GM21723 (cell line): ENCODE results near the gene SPTBN1.
"Not testable (repeated sequence)": the region's sequence is repeated elsewhere in the genome, so short reads cannot be mapped to it uniquely, and the experiment has no call there.

Experiments used
- ATAC-seq: cut with Tn5 transposase; IDR thresholded peaks from one replicate; pipeline ENCODE4 v1.9.1; 2021; ENCODE audit warnings: mild to moderate bottlenecking, moderate library complexity; ENCODE audit not compliant: unreplicated experiment

SPTBN1 gene

GRCh38 chr2:54468673-54469072 lies 12.5 kb downstream of the SPTBN1 start:
- no peak for ATAC-seq

GRCh38 chr2:54469484-54470053 lies 13.4 kb downstream of the SPTBN1 start:
- no peak for ATAC-seq

- ATAC-seq = no peak
Observed at GRCh38 chr2:54470266-54470938, 14.3 kb downstream of the SPTBN1 start.

GRCh38 chr2:54471221-54471711 lies 15.1 kb downstream of the SPTBN1 start:
- ATAC-seq = peak; percentile 73

GRCh38 chr2:54473851-54474250 lies 17.7 kb downstream of the SPTBN1 start:
- no peak for ATAC-seq

GRCh38 chr2:54475285-54475684 lies 19.2 kb downstream of the SPTBN1 start:
- no peak for ATAC-seq

GRCh38 chr2:54475919-54476318 lies 19.8 kb downstream of the SPTBN1 start:
- no peak for ATAC-seq

GRCh38 chr2:54476852-54477251 lies 20.7 kb downstream of the SPTBN1 start:
- ATAC-seq = no peak

GRCh38 chr2:54477896-54478295 lies 21.8 kb downstream of the SPTBN1 start:
- ATAC-seq = no peak

- no peak for ATAC-seq
Observed at GRCh38 chr2:54478899-54479298, 22.8 kb downstream of the SPTBN1 start.

- ATAC-seq = no peak
Observed at GRCh38 chr2:54479424-54479823, 23.3 kb downstream of the SPTBN1 start.

- no peak for ATAC-seq
Observed at GRCh38 chr2:54480025-54480424, 23.9 kb downstream of the SPTBN1 start.

- ATAC-seq = no peak
Observed at GRCh38 chr2:54481686-54482085, 25.6 kb downstream of the SPTBN1 start.

- ATAC-seq = no peak
Observed at GRCh38 chr2:54482715-54483114, 26.6 kb downstream of the SPTBN1 start.

- ATAC-seq = no peak
Observed at GRCh38 chr2:54483426-54483825, 27.3 kb downstream of the SPTBN1 start.

GRCh38 chr2:54485756-54486155 lies 29.6 kb downstream of the SPTBN1 start:
- ATAC-seq = not testable (repeated sequence)

GRCh38 chr2:54486766-54487165 lies 30.6 kb downstream of the SPTBN1 start:
- no peak for ATAC-seq

GRCh38 chr2:54490863-54491262 lies 34.7 kb downstream of the SPTBN1 start:
- no peak for ATAC-seq

GRCh38 chr2:54492335-54492734 lies 36.2 kb downstream of the SPTBN1 start:
- no peak for ATAC-seq

- ATAC-seq = no peak
Observed at GRCh38 chr2:54494087-54494486, 38.0 kb downstream of the SPTBN1 start.

- ATAC-seq = no peak
Observed at GRCh38 chr2:54496920-54497319, 40.8 kb downstream of the SPTBN1 start.

GRCh38 chr2:54497763-54498680 lies 41.9 kb downstream of the SPTBN1 start:
- no peak for ATAC-seq
